ENCODE results near the gene SYNGR3.

Gene SYNGR3

DNA sequence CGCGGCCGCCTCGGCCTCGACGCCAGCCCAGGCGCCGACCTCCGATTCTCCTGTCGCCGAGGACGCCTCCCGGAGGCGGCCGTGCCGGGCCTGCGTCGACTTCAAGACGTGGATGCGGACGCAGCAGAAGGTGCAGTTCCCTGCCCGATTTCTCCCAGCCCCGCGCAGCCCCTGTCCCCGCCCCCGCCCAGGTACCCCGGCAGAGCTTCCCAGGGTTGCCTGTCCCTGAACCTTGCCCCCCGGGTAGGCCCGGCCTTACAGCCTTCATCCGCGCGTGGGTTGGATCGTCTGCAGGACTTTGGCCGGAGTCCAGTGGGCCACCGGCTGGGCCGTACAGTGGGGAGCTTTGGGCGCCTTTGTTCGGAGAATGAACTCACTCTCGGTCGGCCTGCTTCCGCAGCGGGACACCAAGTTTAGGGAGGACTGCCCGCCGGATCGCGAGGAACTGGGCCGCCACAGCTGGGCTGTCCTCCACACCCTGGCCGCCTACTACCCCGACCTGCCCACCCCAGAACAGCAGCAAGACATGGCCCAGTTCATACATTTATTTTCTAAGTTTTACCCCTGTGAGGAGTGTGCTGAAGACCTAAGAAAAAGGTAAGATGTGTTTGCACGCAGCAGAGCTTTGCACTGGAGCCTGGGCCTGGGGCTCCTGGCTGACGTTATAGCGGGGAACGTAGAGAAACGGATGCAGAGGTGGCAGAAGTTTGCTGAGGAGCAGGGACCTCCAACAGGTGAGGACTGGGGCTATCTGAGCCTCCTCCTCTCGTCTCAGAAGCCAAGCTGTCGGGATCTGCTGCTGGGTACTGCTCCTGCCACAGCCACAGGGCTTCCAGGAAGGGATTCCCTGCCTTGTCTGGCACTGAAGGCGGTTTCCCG is 5.2 kb upstream of the SYNGR3 start:
- no peak for DNase-seq (ENCODE audit: low spot score)
- TF ChIP-seq, protein P1, sequence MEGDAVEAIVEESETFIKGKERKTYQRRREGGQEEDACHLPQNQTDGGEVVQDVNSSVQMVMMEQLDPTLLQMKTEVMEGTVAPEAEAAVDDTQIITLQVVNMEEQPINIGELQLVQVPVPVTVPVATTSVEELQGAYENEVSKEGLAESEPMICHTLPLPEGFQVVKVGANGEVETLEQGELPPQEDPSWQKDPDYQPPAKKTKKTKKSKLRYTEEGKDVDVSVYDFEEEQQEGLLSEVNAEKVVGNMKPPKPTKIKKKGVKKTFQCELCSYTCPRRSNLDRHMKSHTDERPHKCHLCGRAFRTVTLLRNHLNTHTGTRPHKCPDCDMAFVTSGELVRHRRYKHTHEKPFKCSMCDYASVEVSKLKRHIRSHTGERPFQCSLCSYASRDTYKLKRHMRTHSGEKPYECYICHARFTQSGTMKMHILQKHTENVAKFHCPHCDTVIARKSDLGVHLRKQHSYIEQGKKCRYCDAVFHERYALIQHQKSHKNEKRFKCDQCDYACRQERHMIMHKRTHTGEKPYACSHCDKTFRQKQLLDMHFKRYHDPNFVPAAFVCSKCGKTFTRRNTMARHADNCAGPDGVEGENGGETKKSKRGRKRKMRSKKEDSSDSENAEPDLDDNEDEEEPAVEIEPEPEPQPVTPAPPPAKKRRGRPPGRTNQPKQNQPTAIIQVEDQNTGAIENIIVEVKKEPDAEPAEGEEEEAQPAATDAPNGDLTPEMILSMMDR (IDR thresholded peaks at IDR 0.05), result no peak
- Histone ChIP-seq H3K27ac (peak overlapping the region in 1 of 2 donors; percentile 88), H3K4me3 (peak overlapping the region; percentile 97)

DNA sequence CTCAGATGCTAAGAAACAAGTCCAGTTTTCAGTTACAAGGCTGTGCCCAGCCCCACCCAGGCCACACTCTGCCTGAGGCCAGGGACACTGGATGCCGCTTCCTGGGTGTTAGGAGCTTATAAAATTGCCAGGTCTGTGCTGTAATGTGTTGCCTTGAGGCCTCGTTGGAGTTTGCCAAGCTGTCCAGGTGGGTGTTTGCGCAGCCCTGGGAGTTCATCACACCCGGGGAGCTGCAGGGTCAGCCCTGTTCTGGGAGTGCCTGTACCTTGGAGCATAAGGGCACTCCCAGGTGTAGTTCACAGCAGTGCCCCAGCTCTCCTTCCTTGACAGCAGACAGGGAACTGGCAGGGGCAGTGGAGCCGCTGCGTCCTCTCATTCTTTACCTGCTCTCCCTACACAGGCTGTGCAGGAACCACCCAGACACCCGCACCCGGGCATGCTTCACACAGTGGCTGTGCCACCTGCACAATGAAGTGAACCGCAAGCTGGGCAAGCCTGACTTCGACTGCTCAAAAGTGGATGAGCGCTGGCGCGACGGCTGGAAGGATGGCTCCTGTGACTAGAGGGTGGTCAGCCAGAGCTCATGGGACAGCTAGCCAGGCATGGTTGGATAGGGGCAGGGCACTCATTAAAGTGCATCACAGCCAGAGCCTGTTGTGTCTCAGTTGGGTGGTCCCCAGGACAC is 4.2 kb upstream of the SYNGR3 start:
- Histone ChIP-seq H3K27ac (no peak overlapping the region), H3K4me3 (no peak overlapping the region)
- DNase-seq (ENCODE audit: low spot score), result no peak
- TF ChIP-seq, protein P1 (IDR thresholded peaks at IDR 0.05), result no peak

DNA sequence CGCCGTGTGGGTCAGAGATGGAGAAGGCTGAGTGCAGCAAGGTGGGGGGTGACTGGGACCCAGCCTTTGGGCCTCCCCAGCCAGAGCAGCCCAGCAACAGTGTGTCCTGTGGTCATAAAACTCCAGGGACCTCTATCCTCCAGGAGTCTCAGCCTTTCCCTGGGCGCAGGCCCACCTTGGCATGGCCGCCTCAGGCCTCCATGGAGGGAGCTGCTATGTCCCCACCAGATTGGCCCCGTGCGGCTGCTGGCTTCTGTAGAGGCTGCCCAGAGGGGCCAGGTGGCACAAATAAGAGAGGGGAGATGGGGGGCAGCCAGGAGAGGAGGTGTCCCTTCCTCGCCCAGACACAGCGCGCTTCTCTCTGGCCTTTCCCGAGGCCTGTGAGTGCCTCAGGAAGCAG is 2.6 kb upstream of the SYNGR3 start:
- TF ChIP-seq, protein P1 (IDR thresholded peaks at IDR 0.05), result no peak
- Histone ChIP-seq H3K4me3 (no peak overlapping the region), H3K27ac (no peak overlapping the region)
- no peak for DNase-seq (ENCODE audit: low spot score)

DNA sequence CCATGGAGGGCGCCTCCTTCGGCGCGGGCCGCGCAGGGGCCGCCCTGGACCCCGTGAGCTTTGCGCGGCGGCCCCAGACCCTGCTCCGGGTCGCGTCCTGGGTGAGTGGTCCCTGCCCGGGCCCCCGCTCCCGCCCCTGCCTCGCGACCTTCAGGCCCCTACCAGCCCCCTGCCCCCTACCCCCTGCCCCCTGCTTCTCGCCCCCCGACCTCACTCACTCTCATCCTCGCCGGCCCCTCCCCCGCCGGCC is 256 bp downstream of the SYNGR3 start:
- DNase-seq (ENCODE audit: low spot score), result no peak
- Histone ChIP-seq H3K27ac (no peak overlapping the region), H3K4me3 (peak overlapping the region; percentile 58)
- TF ChIP-seq, protein P1 (IDR thresholded peaks at IDR 0.05), result no peak

DNA sequence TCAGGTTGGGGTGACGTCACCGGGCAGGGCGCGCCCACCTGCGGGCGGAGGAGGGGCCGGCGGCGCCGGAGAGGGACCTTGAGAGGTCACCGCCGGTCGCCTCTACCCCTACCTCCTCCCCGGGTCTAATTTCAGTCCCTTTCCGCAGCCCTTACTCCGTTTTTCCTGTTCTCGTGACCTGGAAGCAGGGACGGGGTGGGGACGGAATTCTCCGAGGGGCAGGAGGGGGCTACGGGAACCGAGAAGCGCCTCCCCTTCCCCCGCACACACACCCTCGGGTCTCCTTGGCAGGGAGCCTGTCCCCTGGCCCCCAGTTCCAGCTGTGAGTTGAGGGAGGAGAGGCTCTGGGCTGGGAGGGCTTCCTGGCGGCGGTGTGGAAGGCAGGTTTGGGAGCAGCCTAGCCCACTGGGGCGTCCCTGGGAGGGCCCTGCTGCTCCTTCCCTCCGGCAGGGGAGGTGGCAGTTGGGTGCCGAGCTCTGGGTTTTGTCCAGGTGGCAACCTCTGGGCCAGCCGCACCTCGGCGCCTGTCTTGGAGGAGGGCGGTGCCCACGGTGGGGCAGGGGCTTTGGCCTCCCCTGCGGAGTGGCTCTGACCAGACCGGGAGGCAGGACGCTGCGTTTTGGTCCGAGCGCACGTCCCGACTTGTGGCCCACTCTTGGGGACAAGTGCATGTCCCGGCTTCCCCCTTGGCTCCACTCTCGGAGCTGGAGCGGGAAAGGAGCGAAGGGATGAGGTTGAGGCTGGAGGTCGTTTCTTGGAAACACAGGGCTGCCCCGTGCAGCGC is 773 bp downstream of the SYNGR3 start:
- DNase-seq (ENCODE audit: low spot score), result no peak
- TF ChIP-seq, protein P1 (IDR thresholded peaks at IDR 0.05), result no peak
- no peak overlapping the region for H3K27ac ChIP-seq
- H3K4me3 ChIP-seq, result peak overlapping the region; percentile 58

DNA sequence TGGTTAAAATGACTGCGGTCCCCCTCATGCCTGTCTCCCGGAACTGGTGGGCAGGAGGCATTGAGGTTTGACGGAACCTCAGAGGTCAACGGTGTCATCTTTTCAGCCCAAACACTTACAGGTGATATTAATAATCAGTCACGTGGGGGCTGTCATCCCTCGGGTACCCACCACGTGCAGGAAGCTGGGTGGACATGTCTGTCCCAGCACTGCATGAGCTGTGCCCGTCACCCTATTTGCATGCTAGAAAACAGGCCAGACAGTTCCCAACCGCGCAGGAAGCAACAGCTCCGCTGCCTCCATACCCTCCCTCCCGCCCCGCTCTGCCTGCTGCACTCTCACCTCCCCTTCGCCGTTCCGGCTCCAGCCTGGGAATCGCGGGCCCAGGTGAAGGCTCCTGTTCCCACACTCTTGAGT is 1.4 kb downstream of the SYNGR3 start:
- TF ChIP-seq, protein P1 (IDR thresholded peaks at IDR 0.05), result no peak
- no peak for DNase-seq (ENCODE audit: low spot score)
- H3K4me3 ChIP-seq, result peak overlapping the region; percentile 64
- H3K27ac ChIP-seq, result no peak overlapping the region

Data from coronary artery (tissue), 2 donors.